HG02798 (cell line): ENCODE results near the gene ZNF585A.

Experiments used
- ATAC-seq: cut with Tn5 transposase; IDR thresholded peaks from one replicate; pipeline ENCODE4 v1.9.1; 2021; ENCODE audit warnings: mild to moderate bottlenecking; ENCODE audit not compliant: unreplicated experiment, poor library complexity

The ZNF585A gene

DNA sequence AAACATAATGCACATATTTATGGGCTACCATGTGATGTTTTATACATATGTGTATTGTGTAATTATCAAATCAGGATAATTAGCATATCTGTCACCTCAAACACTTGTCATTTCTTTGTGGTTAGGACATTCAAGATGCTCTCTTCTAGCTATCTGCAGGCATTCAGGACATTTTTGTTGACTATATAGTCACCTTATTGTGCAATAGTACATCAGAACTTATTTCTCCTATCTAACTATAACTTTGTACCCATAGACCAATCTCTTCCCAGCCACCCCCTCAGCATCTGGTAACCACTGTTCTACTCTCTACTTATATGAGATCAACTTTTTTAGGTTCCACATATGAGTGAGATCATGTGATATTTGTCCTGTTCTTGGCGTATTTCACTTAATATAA lies 73.9 kb downstream of the ZNF585A start:
- ATAC-seq, result no peak

- ATAC-seq, result no peak
These were observed 76.6 kb downstream of the ZNF585A start for GRCh38 chr19:37095859-37096258.
